GM08714 (cell line): ENCODE results near the gene DIP2C.
"Not testable (repeated sequence)": the region's sequence is repeated elsewhere in the genome, so short reads cannot be mapped to it uniquely, and the experiment has no call there.

ENCODE experiments used
- H3K4me3 ChIP-seq: fragments of 200-500 bp; sonication (Bioruptor generic); 2 replicates; pipeline ENCODE4 v1.5.1; 2014; ENCODE audit warnings: mild to moderate bottlenecking, low read length, inconsistent platforms
- ZNF274 ChIP-seq: IDR thresholded peaks from 2 replicates; pipeline ENCODE4 v1.6.1; 2012; ENCODE audit warnings: mild to moderate bottlenecking, low read depth, low read length

DIP2C gene

GRCh38 chr10:378930-379704 lies 310.4 kb downstream of the DIP2C start:
- no peak for TF ChIP-seq ZNF274
- no peak overlapping the region for H3K4me3 ChIP-seq

GRCh38 chr10:378230-378929 lies 311.1 kb downstream of the DIP2C start:
- no peak overlapping the region for H3K4me3 ChIP-seq
- no peak for TF ChIP-seq ZNF274

- TF ChIP-seq ZNF274 = no peak
- H3K4me3 ChIP-seq = no peak overlapping the region
Measured at GRCh38 chr10:377228-377627, 312.2 kb downstream of the DIP2C start.

- H3K4me3 ChIP-seq = no peak overlapping the region
- TF ChIP-seq ZNF274 = no peak
Measured at GRCh38 chr10:375815-376505, 313.5 kb downstream of the DIP2C start.

- H3K4me3 ChIP-seq = no peak overlapping the region
Measured at GRCh38 chr10:374354-374753, 315.1 kb downstream of the DIP2C start.

GRCh38 chr10:373526-374309 lies 315.8 kb downstream of the DIP2C start:
- TF ChIP-seq ZNF274 = no peak
- no peak overlapping the region for H3K4me3 ChIP-seq

More at GRCh38 chr10:374354-374753, 315.1 kb downstream of the DIP2C start:
- TF ChIP-seq ZNF274 = no peak

GRCh38 chr10:373015-373414 lies 316.5 kb downstream of the DIP2C start:
- no peak overlapping the region for H3K4me3 ChIP-seq
- no peak for TF ChIP-seq ZNF274

- TF ChIP-seq ZNF274 = no peak
- no peak overlapping the region for H3K4me3 ChIP-seq
Measured at GRCh38 chr10:372566-372965, 316.9 kb downstream of the DIP2C start.

- H3K4me3 ChIP-seq = no peak overlapping the region
- no peak for TF ChIP-seq ZNF274
Measured at GRCh38 chr10:371515-371914, 318.0 kb downstream of the DIP2C start.

GRCh38 chr10:370449-370825 lies 319.0 kb downstream of the DIP2C start:
- no peak for TF ChIP-seq ZNF274

GRCh38 chr10:369684-370448 lies 319.6 kb downstream of the DIP2C start:
- H3K4me3 ChIP-seq = no peak overlapping the region
- TF ChIP-seq ZNF274 = no peak

More at GRCh38 chr10:370449-370825, 319.0 kb downstream of the DIP2C start:
- H3K4me3 ChIP-seq = no peak overlapping the region

- H3K4me3 ChIP-seq = no peak overlapping the region
- TF ChIP-seq ZNF274 = no peak
Measured at GRCh38 chr10:369221-369683, 320.2 kb downstream of the DIP2C start.

- no peak overlapping the region for H3K4me3 ChIP-seq
- TF ChIP-seq ZNF274 = no peak
Measured at GRCh38 chr10:368579-369220, 320.8 kb downstream of the DIP2C start.

GRCh38 chr10:368107-368506 lies 321.4 kb downstream of the DIP2C start:
- H3K4me3 ChIP-seq = not testable (repeated sequence)
